OCI-LY7 (cell line): ENCODE measurements around the gene KLHL3.

Experiments
- CTCF ChIP-seq: fragments of 200-600 bp; sonication (generic); conservative IDR thresholded peaks from 2 replicates; pipeline ENCODE4 v1.5.1; 2014; ENCODE audit warnings: mild to moderate bottlenecking, antibody characterized with exemption, low read length, moderate library complexity, mixed read lengths
- EZH2phosphoT487 ChIP-seq: fragments of 200-600 bp; sonication (generic); IDR thresholded peaks from 2 replicates; pipeline ENCODE4 v1.6.1; 2018; ENCODE audit warnings: low read depth, borderline replicate concordance, mild to moderate bottlenecking, mixed run types, antibody characterized with exemption, low read length, moderate library complexity, mixed read lengths

- peak; percentile 89 for TF ChIP-seq CTCF
- no peak for TF ChIP-seq EZH2phosphoT487
Measured at GRCh38 chr5:137660349-137660817, 75.5 kb downstream of the KLHL3 start.
